Measurements from ENCODE around the gene NOP16. TPM values are rescaled to one million over a fixed set of nuclear protein-coding genes. Genes with fewer than 3 reads are reported as not detected.

Gene NOP16
- total and polyA plus RNA-seq, 2 of the 13 experiments (the other 11 are each of a cell fraction or from before 2014, with no cell fraction given): 43.3 to 48.4 TPM

DNA sequence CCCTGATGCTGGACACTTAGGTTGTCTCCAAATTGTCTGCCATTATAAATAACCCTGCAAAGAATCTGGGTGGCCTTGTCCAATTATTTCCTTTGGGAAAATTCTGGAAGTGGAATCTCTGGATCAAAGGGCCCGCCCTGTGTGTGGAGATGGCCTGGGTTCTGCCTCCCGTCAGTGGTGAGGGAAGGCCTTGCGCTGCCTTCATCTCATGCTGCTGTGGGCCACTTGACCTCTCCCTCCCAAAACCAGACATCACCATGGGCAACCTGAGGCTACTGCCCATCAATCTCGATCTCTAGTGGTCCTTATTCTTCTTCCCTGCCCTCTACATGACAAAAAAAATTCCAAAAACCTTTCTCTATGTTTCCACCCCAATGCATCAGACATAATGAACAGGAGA, 21.4 kb upstream of the NOP16 start (continued):
- TF ChIP-seq SMC3 (IDR thresholded peaks at IDR 0.05; ENCODE audit: low read length): no peak
- no peak for TF ChIP-seq ZNF460 (CRISPR knock-in tag; IDR thresholded peaks at IDR 0.05; ENCODE audit: borderline replicate concordance)
- TF ChIP-seq, protein P1, sequence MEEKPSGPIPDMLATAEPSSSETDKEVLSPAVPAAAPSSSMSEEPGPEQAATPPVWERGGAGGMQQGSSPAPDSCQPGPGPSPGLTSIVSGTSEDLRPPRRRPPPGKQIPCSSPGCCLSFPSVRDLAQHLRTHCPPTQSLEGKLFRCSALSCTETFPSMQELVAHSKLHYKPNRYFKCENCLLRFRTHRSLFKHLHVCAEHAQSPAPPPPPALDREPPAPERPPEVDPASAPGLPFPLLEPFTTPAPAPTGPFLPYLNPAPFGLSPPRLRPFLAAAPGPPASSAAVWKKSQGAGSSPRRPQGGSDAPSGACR (CRISPR knock-in tag; IDR thresholded peaks at IDR 0.05): no peak
- TF ChIP-seq, protein P2, sequence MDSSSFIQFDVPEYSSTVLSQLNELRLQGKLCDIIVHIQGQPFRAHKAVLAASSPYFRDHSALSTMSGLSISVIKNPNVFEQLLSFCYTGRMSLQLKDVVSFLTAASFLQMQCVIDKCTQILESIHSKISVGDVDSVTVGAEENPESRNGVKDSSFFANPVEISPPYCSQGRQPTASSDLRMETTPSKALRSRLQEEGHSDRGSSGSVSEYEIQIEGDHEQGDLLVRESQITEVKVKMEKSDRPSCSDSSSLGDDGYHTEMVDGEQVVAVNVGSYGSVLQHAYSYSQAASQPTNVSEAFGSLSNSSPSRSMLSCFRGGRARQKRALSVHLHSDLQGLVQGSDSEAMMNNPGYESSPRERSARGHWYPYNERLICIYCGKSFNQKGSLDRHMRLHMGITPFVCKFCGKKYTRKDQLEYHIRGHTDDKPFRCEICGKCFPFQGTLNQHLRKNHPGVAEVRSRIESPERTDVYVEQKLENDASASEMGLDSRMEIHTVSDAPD (CRISPR knock-in tag; IDR thresholded peaks at IDR 0.05): no peak
- no peak for TF ChIP-seq ZNF850 (CRISPR knock-in tag; conservative IDR thresholded peaks at IDR 0.05)
- TF ChIP-seq, protein P3, sequence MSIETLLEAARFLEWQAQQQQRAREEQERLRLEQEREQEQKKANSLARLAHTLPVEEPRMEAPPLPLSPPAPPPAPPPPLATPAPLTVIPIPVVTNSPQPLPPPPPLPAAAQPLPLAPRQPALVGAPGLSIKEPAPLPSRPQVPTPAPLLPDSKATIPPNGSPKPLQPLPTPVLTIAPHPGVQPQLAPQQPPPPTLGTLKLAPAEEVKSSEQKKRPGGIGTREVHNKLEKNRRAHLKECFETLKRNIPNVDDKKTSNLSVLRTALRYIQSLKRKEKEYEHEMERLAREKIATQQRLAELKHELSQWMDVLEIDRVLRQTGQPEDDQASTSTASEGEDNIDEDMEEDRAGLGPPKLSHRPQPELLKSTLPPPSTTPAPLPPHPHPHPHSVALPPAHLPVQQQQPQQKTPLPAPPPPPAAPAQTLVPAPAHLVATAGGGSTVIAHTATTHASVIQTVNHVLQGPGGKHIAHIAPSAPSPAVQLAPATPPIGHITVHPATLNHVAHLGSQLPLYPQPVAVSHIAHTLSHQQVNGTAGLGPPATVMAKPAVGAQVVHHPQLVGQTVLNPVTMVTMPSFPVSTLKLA (IDR thresholded peaks at IDR 0.05): no peak
- no peak for TF ChIP-seq XBP1 (CRISPR knock-in tag; IDR thresholded peaks at IDR 0.05)
- TF ChIP-seq ZNF629 (CRISPR knock-in tag; conservative IDR thresholded peaks at IDR 0.05): no peak
- TF ChIP-seq RBFOX2 (IDR thresholded peaks at IDR 0.05; ENCODE audit: low read depth, low read length): no peak
- TF ChIP-seq ZNF34 (CRISPR knock-in tag; IDR thresholded peaks at IDR 0.05; ENCODE audit: borderline replicate concordance): no peak

DNA sequence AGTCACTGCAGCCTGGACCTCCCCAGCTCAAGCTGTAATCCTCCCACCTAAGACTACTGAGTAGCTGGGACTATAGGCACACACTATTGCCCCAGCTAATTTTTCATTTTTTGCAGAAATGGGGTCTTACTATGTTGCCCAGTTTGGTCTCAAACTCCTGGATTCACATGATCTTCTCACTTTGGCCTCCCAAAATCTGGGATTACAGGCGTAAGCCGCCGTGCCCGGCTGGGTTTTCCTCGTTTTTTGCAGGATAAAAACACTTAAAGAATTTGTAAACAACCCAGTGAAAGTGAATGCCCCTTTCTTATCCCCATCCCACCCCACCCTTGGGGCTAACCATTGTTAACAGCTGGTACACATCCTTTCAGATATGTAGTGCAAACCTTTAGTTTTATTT, 20.2 kb upstream of the NOP16 start:
- no peaks in the 10 kb centered on the region for H3K9me3 ChIP-seq (ENCODE audit: low read length)
- no peak overlapping the region for H3K4me2 ChIP-seq (ENCODE audit: low read depth, low read length)
- H3K4me3 ChIP-seq (replicated peaks in 1 of 3; ENCODE audit: insufficient read depth in 1 of 3, low read depth in 2 of 3, low read length in 3 of 3): no peak overlapping the region
- no peaks in the 10 kb centered on the region for H3K79me2 ChIP-seq (ENCODE audit: insufficient read depth, low read length)
- H3K27me3 ChIP-seq (ENCODE audit: control insufficient read depth in 1 of 2, insufficient read depth in 2 of 2, low read length in 2 of 2): no peaks in the 10 kb centered on the region
- WGBS (ENCODE audit: low lambda C conversion rate): 90% methylated on average over 5 of the region's 5 CpGs
- intact Hi-C loops (cut with micrococcal nuclease; ENCODE audit: unreplicated experiment) (no loop called here), in situ Hi-C loops (cut with HindIII; ENCODE audit: extremely low pct_ligation_motif_present, low pct_unique_long_range_greater_than_20kb) (no loop called here)
- FAIRE-seq: no peak
- H3K36me3 ChIP-seq (replicated peaks in 1 of 2; ENCODE audit: control insufficient read depth in 1 of 2, insufficient read depth in 2 of 2, low read length in 2 of 2): peaks cover 2 to 6% of the 10 kb centered on the region in 2 experiments; a peak in 4 of 5 replicates
- BruUV-seq (replicated peaks): no TSS peak
- DNase-seq (ENCODE audit: low spot score): no peak
- ChIA-PET POLR2A (no interaction called here), CTCF (ENCODE audit: low intra/inter-chr PET ratio, low total read pairs) (no interaction called here)
- no peak overlapping the region for H2AFZ ChIP-seq (ENCODE audit: low read length)
- H3K4me1 ChIP-seq (ENCODE audit: insufficient read depth, low read length): peaks cover 11% of the 10 kb centered on the region
- ATAC-seq: no peak
- no peak overlapping the region for H3K9ac ChIP-seq (ENCODE audit: insufficient read depth, low read depth, low read length)
- no peaks in the 10 kb centered on the region for H4K20me1 ChIP-seq (ENCODE audit: insufficient read depth, low read length)
- H3K27ac ChIP-seq (ENCODE audit: extremely low read length, insufficient read depth, low read length): no peak overlapping the region
- no peak for TF ChIP-seq SPEN (CRISPR knock-in tag; IDR thresholded peaks at IDR 0.05; ENCODE audit: low read depth)
- TF ChIP-seq, protein P4, sequence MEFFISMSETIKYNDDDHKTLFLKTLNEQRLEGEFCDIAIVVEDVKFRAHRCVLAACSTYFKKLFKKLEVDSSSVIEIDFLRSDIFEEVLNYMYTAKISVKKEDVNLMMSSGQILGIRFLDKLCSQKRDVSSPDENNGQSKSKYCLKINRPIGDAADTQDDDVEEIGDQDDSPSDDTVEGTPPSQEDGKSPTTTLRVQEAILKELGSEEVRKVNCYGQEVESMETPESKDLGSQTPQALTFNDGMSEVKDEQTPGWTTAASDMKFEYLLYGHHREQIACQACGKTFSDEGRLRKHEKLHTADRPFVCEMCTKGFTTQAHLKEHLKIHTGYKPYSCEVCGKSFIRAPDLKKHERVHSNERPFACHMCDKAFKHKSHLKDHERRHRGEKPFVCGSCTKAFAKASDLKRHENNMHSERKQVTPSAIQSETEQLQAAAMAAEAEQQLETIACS (CRISPR knock-in tag; IDR thresholded peaks at IDR 0.05): no peak
- TF ChIP-seq, protein P5, sequence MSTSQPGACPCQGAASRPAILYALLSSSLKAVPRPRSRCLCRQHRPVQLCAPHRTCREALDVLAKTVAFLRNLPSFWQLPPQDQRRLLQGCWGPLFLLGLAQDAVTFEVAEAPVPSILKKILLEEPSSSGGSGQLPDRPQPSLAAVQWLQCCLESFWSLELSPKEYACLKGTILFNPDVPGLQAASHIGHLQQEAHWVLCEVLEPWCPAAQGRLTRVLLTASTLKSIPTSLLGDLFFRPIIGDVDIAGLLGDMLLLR (CRISPR knock-in tag; IDR thresholded peaks at IDR 0.05): no peak
- TF ChIP-seq RAD51 (IDR thresholded peaks at IDR 0.05; ENCODE audit: borderline replicate concordance): no peak
- TF ChIP-seq, protein P6, sequence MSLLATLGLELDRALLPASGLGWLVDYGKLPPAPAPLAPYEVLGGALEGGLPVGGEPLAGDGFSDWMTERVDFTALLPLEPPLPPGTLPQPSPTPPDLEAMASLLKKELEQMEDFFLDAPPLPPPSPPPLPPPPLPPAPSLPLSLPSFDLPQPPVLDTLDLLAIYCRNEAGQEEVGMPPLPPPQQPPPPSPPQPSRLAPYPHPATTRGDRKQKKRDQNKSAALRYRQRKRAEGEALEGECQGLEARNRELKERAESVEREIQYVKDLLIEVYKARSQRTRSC (CRISPR knock-in tag; IDR thresholded peaks at IDR 0.05; ENCODE audit: low read depth): no peak
- TF ChIP-seq, protein P7, sequence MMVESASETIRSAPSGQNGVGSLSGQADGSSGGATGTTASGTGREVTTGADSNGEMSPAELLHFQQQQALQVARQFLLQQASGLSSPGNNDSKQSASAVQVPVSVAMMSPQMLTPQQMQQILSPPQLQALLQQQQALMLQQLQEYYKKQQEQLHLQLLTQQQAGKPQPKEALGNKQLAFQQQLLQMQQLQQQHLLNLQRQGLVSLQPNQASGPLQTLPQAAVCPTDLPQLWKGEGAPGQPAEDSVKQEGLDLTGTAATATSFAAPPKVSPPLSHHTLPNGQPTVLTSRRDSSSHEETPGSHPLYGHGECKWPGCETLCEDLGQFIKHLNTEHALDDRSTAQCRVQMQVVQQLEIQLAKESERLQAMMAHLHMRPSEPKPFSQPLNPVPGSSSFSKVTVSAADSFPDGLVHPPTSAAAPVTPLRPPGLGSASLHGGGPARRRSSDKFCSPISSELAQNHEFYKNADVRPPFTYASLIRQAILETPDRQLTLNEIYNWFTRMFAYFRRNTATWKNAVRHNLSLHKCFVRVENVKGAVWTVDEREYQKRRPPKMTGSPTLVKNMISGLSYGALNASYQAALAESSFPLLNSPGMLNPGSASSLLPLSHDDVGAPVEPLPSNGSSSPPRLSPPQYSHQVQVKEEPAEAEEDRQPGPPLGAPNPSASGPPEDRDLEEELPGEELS (CRISPR knock-in tag; IDR thresholded peaks at IDR 0.05): no peak
